ENCODE measurements around the gene CTNNA1.
"Not testable (repeated sequence)": the region's sequence is repeated elsewhere in the genome, so short reads cannot be mapped to it uniquely, and the experiment has no call there.

Gene CTNNA1

DNA sequence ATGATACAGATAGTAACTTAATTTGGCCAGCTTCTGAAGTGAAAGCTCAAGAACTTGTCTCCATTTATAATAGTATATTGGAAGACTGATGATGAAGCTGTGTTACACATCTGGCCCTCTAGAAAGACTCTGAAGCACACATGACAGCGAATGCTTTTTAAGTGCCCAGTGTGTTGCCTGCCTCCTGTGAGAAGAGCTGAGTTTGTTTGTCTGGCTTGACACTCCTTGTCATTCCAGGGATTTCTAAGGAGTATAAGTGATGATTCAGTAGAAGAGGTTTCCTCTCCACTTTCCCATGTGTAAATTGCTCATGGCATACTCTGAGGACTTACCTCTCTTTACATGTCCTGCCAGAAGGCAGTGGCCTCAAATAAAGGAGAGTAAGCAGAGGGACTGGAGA, 152.3 kb downstream of the CTNNA1 start:
- no peak for DNase-seq

DNA sequence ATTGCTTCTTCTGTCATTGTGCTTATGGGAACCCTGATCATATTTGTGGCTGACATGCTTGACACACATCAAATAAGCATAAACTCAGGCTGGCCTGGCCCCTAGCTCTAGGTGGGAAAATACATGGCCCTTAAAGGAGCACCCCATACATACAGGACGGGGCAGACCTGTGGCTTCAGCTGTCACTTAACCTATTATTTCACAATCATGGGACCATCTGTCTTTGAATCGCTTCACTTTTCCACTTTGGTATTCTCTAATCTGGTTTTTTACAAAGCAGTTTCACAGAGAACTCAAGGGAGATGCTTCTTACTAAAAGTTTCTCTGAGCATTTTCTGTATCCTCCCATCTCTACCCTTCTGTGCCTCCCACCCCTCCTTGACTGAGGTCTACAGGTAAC, 156.5 kb downstream of the CTNNA1 start:
- DNase-seq, result no peak

GRCh38 chr5:138910546-138911185, 157.4 kb downstream of the CTNNA1 start:
- DNase-seq, result no peak

- DNase-seq, result no peak
These were observed 158.2 kb downstream of the CTNNA1 start for GRCh38 chr5:138911441-138911840.

- no peak for DNase-seq
These were observed 158.9 kb downstream of the CTNNA1 start for GRCh38 chr5:138912093-138912492.

DNA sequence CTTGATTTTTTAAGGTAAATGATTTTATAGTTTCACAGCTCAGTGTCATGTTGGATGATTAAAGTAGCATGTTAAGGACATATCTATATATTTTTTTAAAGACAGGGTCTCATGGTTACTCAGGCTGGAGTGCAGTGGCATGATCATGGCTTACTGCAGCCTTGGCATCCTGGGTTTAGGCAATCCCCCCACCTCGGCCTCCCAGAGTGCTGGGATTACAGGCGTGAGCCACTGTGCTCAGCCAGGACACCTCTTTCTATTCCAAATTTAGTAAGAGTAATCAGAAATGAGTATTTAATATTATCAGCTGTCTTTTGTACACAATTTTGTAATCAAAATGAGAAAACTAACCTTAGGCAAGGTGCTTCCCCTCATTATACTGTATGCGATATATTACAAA, 160.5 kb downstream of the CTNNA1 start:
- no peak for DNase-seq

GRCh38 chr5:138914338-138914737, 161.1 kb downstream of the CTNNA1 start:
- no peak for DNase-seq

DNA sequence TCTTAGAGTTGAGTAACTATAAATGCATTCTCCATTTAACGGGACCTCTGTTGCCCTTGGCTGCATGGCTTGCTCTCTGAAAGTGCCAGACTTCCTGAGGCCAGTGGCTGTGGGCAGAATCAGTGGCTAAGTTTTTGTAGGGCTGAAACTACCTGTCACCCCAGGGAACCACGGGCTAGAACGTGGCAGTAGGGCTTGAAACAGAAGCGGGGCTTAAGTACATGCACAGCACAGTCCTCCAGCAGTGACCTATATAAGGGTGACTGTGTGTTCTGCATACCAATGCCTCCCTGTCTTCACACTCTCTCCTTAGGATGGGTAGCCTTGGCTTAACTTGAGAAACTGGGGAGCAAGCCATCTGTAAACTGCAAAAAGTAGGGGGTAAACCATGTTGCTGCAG, 165.5 kb downstream of the CTNNA1 start:
- no peak for DNase-seq

- DNase-seq, result no peak
These were observed 167.0 kb downstream of the CTNNA1 start for GRCh38 chr5:138920181-138920580.

DNA sequence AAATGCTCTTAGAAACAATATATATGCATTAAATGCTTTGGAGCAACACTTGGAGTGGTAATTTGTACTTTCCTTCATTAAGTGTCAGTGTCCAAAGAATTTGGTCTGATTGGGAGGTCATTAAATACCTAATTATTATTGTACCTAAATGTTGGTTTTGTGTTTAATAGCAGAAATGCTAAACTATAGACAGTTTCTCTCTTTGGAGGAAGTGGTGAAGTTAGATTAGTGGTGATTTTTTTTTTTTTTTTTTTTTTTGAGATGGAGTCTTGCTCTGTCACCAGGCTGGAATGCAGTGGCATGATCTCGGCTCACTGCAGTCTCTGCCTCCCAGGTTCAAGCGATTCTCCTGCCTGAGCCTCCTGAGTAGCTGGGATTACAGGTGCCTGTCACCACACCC, 168.1 kb downstream of the CTNNA1 start:
- DNase-seq, result not testable (repeated sequence)

GRCh38 chr5:138922494-138922893, 169.3 kb downstream of the CTNNA1 start:
- DNase-seq, result no peak

- no peak for DNase-seq
These were observed 171.9 kb downstream of the CTNNA1 start for GRCh38 chr5:138925090-138925635.

DNA sequence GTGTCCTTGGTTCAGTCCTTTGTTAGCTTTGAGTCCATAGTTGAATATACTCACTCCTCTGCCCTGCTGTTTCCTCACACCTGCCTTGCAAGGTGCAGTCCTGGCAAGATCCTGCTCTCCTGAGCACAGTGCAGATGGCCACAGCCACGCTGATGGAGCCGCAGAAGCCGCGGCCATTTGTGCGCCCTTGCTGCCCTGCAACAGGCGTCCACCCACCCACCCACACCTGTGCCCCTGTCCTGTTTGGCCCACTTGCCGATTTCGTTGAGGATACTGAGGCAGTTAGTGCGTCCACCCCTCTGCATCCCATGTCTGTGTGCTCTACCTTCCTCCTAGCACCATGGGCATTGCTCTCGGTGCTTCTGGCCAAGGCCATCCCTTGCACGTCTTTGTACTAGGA, 173.0 kb downstream of the CTNNA1 start:
- DNase-seq, result no peak

GRCh38 chr5:138926688-138927448, 173.6 kb downstream of the CTNNA1 start:
- no peak for DNase-seq

DNA sequence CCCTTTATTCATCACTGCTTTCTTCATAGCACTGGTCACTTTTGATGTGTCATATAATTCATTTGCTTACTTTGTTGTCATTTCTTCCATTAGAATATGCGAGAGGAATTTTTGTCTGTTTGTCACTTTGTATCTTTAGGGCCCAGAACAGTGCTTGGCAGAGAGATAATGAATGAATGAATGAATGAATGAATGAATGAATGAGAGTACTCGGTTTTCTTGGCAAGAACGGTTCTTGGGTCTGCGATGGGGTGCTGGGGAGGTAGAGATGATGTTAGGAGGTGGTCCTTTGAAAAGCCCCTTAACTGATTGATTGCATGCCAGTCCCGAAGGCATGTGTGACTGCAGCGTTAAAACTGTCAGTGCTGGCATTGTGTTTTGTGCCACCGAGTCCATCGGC, 174.3 kb downstream of the CTNNA1 start:
- DNase-seq, result no peak

- no peak for DNase-seq
These were observed 174.8 kb downstream of the CTNNA1 start for GRCh38 chr5:138927979-138928378.

DNA sequence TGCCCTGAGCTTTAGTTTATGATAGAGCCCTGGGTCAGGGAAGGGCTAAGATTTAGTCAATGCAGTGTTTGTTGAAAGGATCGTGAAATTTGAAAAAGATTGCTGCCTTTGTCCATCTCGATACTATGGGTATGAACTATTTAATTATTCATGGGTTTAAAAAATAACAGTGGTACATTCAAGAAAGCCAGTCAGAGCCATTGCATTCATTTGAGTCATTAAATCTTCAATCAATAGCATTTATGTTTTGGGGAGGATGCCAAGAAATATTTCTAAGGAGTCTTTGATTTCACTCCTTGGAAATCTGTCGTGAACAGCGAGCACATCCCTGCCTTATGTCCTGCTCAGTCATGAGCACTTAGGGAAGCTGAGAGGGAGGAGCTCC, 176.3 kb downstream of the CTNNA1 start:
- no peak for DNase-seq

- DNase-seq, result no peak
These were observed 177.3 kb downstream of the CTNNA1 start for GRCh38 chr5:138930371-138931097.

GRCh38 chr5:138932171-138932810, 179.1 kb downstream of the CTNNA1 start:
- no peak for DNase-seq

DNA sequence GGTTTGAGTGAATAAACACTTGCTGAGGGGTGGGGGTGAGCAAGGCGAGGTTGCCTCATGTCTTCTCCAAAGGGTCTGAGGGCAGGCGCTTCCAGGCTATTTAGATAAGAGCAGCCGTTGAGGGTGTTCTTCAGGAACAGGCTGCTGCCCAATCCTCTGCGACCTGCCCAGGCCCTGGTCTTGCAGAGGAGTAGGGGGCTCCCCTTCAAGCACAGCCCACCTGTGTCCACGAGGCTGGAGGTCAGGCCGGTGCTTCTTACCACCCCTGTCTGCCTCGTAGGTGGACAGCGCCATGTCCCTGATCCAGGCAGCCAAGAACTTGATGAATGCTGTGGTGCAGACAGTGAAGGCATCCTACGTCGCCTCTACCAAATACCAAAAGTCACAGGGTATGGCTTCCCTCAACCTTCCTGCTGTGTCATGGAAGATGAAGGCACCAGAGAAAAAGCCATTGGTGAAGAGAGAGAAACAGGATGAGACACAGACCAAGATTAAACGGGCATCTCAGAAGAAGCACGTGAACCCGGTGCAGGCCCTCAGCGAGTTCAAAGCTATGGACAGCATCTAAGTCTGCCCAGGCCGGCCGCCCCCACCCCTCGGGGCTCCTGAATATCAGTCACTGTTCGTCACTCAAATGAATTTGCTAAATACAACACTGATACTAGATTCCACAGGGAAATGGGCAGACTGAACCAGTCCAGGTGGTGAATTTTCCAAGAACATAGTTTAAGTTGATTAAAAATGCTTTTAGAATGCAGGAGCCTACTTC, 180.5 kb downstream of the CTNNA1 start:
- DNase-seq, result no peak

GRCh38 chr5:138934971-138935370, 181.7 kb downstream of the CTNNA1 start:
- no peak for DNase-seq

- no peak for DNase-seq
These were observed 182.2 kb downstream of the CTNNA1 start for GRCh38 chr5:138935466-138935865.

Data from stimulated activated naive CD4-positive, alpha-beta T cell (primary cell).